ENCODE measurements around the gene IHH. TPM values are rescaled to one million over a fixed set of nuclear protein-coding genes. Genes with fewer than 3 reads are reported as not detected.

IHH gene
- polyA plus RNA-seq, 1 experiment, result not detected

DNA sequence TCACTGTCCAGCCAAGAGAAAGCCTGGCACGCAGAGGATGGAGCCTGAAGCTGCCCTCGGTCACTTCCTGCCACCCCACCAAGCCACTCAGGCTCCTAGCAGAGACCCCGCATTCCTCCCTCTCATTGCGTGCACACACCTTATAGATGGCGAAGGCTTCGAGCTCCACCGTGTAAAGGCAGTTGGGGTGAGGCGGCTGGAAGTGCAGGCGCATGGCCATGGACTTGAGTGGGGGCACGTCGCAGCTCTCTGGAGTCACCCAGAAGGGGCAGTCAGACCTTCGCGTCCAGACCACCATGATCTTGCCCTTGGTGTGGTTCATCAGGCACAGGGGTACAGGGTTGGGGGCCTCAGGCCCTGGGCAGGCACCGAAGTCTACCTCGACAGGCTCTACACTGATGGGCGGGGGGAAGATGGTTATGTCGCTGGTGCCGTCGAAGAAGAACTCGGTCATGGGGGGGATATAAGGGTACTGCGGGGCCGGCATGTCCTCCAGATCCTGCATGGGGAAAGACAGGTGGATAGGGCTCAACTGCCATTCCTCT is 33.1 kb downstream of the IHH start:
- POLR2A ChIA-PET, result no interaction called here
- DNase-seq (ENCODE audit: low read depth, low spot score), result no peak
- H3K9me3 ChIP-seq (ENCODE audit: control insufficient read depth, insufficient read depth, low read length), result no peaks in the 10 kb centered on the region; the same call in 1 of the 2 replicates
- CTCF ChIA-PET, result interaction anchor here (0.7 to 8.7 kb wide), 4 partner anchors 31 to 167 kb away, joined by 3 to 250 read pairs (median 4); partner anchors contain the start of gene NHEJ1
- TF ChIP-seq, protein P1, sequence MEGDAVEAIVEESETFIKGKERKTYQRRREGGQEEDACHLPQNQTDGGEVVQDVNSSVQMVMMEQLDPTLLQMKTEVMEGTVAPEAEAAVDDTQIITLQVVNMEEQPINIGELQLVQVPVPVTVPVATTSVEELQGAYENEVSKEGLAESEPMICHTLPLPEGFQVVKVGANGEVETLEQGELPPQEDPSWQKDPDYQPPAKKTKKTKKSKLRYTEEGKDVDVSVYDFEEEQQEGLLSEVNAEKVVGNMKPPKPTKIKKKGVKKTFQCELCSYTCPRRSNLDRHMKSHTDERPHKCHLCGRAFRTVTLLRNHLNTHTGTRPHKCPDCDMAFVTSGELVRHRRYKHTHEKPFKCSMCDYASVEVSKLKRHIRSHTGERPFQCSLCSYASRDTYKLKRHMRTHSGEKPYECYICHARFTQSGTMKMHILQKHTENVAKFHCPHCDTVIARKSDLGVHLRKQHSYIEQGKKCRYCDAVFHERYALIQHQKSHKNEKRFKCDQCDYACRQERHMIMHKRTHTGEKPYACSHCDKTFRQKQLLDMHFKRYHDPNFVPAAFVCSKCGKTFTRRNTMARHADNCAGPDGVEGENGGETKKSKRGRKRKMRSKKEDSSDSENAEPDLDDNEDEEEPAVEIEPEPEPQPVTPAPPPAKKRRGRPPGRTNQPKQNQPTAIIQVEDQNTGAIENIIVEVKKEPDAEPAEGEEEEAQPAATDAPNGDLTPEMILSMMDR (IDR thresholded peaks at IDR 0.05; ENCODE audit: low read depth, low read length), result no peak
- no peak overlapping the region for H3K4me3 ChIP-seq (ENCODE audit: low read depth, low read length)
- H3K27ac ChIP-seq (ENCODE audit: low read depth, low read length), result no peak overlapping the region
- peaks cover 48% of the 10 kb centered on the region for H3K27me3 ChIP-seq (ENCODE audit: control insufficient read depth, insufficient read depth, low read length)

DNA sequence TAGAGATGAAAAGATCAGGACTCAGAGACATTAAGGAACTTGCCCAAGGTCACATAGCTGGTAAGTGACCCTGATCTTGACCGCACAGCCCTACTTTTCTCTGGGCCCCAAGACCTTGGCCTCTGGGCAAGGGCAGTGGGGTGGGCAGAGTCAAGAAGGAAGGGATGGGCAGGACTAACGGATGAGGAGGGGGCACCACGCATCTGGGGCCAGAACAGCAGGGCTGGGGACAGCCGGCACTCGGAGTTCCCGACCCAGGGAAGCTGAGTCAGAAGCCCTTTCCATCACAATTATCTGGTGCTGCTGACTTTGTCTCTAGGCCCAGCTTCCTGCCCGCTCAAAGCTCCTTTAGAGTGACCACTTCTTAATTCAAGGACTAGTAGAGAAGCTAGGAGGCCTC is 33.8 kb downstream of the IHH start:
- no peak overlapping the region for H3K27ac ChIP-seq (ENCODE audit: low read depth, low read length)
- TF ChIP-seq, protein P1 (IDR thresholded peaks at IDR 0.05; ENCODE audit: low read depth, low read length), result no peak
- H3K27me3 ChIP-seq (ENCODE audit: control insufficient read depth, insufficient read depth, low read length), result peaks cover 44% of the 10 kb centered on the region
- POLR2A ChIA-PET, result no interaction called here
- H3K9me3 ChIP-seq (ENCODE audit: control insufficient read depth, insufficient read depth, low read length), result no peaks in the 10 kb centered on the region; the same call in 1 of the 2 replicates
- H3K4me3 ChIP-seq (ENCODE audit: low read depth, low read length), result no peak overlapping the region
- CTCF ChIA-PET, result interaction anchor here (1.3 to 8.7 kb wide), 3 partner anchors 31 to 127 kb away, joined by 3 to 250 read pairs (median 5); partner anchors contain the start of gene NHEJ1
- DNase-seq (ENCODE audit: low read depth, low spot score), result no peak

DNA sequence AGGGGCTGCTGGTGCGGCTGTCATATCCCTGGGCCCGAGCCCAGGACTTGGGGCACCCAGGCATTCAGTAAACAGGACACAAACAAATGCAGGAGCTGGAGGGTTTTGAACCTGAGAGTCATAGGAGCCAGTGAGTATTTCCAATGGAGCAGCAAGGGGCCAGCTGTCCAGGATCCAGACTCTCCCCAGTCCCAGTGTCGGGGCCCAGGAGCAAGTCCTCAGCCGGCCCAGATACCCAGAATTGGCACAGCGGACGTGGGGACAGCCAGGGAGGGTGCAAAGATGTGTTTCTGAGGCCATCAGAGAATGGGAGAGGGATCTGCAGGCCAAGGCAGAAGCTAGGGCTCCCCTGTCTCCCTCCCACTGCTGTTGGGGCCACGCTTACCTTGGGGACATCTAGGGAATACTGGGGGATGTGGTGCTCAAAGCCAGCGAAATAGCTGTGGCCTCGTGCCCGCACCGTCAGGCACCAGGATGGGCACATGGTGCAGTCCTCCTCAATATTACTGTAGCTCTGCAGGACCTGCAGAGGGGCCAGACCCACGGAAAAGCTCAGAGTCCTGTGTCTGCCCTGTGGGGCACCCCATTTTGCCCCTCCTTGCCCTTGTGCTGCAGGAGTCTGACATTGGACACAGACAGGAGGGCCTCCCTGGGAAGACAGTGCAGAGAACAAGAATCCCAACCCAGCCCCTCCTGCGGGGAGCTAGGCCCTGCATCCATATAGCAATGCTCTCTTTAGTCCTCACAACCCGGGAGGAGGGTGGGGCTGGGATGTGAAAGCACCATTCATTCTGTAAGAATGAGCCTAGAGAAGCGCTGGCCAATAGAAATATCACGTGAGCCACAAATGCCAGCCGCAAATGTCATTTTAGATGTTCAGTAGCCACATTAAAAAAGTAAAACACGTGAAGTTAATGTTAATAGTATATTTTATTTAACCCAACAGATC is 34.8 kb downstream of the IHH start:
- no peak for DNase-seq (ENCODE audit: low read depth, low spot score)
- ChIA-PET POLR2A (interaction anchor here (0.6 kb wide), 1 partner anchor 179 kb away, joined by 3 read pairs; no protein-coding TSS in a partner anchor), CTCF (interaction anchor here (8.7 kb wide), 1 partner anchor 128 kb away, joined by 250 read pairs; the partner anchor contains the start of gene NHEJ1)
- TF ChIP-seq, protein P1 (IDR thresholded peaks at IDR 0.05; ENCODE audit: low read depth, low read length), result no peak
- Histone ChIP-seq H3K27ac (ENCODE audit: low read depth, low read length) (no peak overlapping the region), H3K9me3 (ENCODE audit: control insufficient read depth, insufficient read depth, low read length) (no peaks in the 10 kb centered on the region; the same call in 1 of the 2 replicates), H3K4me3 (ENCODE audit: low read depth, low read length) (no peak overlapping the region), H3K27me3 (ENCODE audit: control insufficient read depth, insufficient read depth, low read length) (peaks cover 41% of the 10 kb centered on the region)

DNA sequence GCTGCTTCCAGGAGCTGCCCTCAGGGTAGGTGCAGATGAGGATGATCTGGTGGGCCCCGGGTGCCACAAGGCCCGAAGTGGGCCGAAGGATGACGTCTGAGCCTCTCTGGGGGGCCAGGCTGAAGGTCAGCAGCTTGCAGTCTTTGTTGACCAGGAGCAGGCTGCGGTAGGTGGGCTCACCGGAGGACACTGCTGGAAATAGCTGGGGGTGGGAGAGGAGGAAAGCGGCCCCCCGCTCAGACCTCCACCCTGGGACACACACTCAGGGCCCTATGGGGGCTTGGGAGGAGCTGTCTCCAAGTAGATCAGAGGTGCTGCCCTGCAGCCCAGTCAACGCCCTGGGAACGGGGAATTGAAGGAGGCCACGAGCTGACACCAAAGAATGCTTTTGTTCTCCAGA is 36.7 kb downstream of the IHH start:
- Histone ChIP-seq H3K27me3 (ENCODE audit: control insufficient read depth, insufficient read depth, low read length) (peaks cover 43% of the 10 kb centered on the region), H3K27ac (ENCODE audit: low read depth, low read length) (no peak overlapping the region), H3K4me3 (ENCODE audit: low read depth, low read length) (no peak overlapping the region), H3K9me3 (ENCODE audit: control insufficient read depth, insufficient read depth, low read length) (no peaks in the 10 kb centered on the region; the same call in 1 of the 2 replicates)
- ChIA-PET CTCF (interaction anchor here (0.6 to 1.5 kb wide), 5 partner anchors 28 to 218 kb away, joined by 3 to 5 read pairs (median 4); no protein-coding TSS in a partner anchor), POLR2A (interaction anchor here (0.6 kb wide), 1 partner anchor 111 kb away, joined by 6 read pairs; no protein-coding TSS in a partner anchor)
- DNase-seq (ENCODE audit: low read depth, low spot score), result no peak
- TF ChIP-seq, protein P1 (IDR thresholded peaks at IDR 0.05; ENCODE audit: low read depth, low read length), result no peak

Data from AG04450 (cell line).